ENCODE measurements around the gene ATP6V0B.

GRCh38 chr1:43931711-43932660 lies 42.8 kb upstream of the ATP6V0B start:
- TF ChIP-seq CTCF (conservative IDR thresholded peaks at IDR 0.05; ENCODE audit: low read length): no peak
- TF ChIP-seq EZH2phosphoT487 (IDR thresholded peaks at IDR 0.05; ENCODE audit: borderline replicate concordance): no peak

All from Loucy (cell line).